CD4-positive, alpha-beta T cell treated with Interleukin-2 at 100 ng/mL for 4 hours (primary cell): ENCODE results near the gene NNAT.
"Not testable (repeated sequence)": the region's sequence is repeated elsewhere in the genome, so short reads cannot be mapped to it uniquely, and the experiment has no call there.

Experiments
- DNase-seq: peaks from one replicate; pipeline ENCODE4 v3.0.0-alpha.2; 2020; ENCODE audit warnings: low spot score

NNAT gene

GRCh38 chr20:37541326-37541725, 20.3 kb downstream of the NNAT start:
- DNase-seq, result no peak

GRCh38 chr20:37542281-37542680, 21.2 kb downstream of the NNAT start:
- DNase-seq, result no peak

- DNase-seq, result no peak
Observed at GRCh38 chr20:37543828-37544227, 22.8 kb downstream of the NNAT start.

GRCh38 chr20:37544386-37544785, 23.3 kb downstream of the NNAT start:
- DNase-seq, result no peak

- DNase-seq, result no peak
Observed at GRCh38 chr20:37545516-37545915, 24.5 kb downstream of the NNAT start.

- DNase-seq, result no peak
Observed at GRCh38 chr20:37547912-37548311, 26.9 kb downstream of the NNAT start.

- DNase-seq, result not testable (repeated sequence)
Observed at GRCh38 chr20:37550101-37550920, 29.3 kb downstream of the NNAT start.

GRCh38 chr20:37551660-37552059, 30.6 kb downstream of the NNAT start:
- not testable (repeated sequence) for DNase-seq

GRCh38 chr20:37552415-37552814, 31.4 kb downstream of the NNAT start:
- no peak for DNase-seq

GRCh38 chr20:37554721-37555298, 33.8 kb downstream of the NNAT start:
- DNase-seq, result not testable (repeated sequence)

- no peak for DNase-seq
Observed at GRCh38 chr20:37556538-37556937, 35.5 kb downstream of the NNAT start.

GRCh38 chr20:37558306-37558705, 37.3 kb downstream of the NNAT start:
- DNase-seq, result no peak

GRCh38 chr20:37558779-37559178, 37.7 kb downstream of the NNAT start:
- DNase-seq, result no peak

- DNase-seq, result no peak
Observed at GRCh38 chr20:37559312-37560027, 38.4 kb downstream of the NNAT start.

- no peak for DNase-seq
Observed at GRCh38 chr20:37560629-37561028, 39.6 kb downstream of the NNAT start.

GRCh38 chr20:37562695-37563480, 41.8 kb downstream of the NNAT start:
- DNase-seq, result no peak

- DNase-seq, result no peak
Observed at GRCh38 chr20:37564016-37564387, 43.0 kb downstream of the NNAT start.

- DNase-seq, result peak; percentile 29
Observed at GRCh38 chr20:37564388-37565133, 43.5 kb downstream of the NNAT start.

- no peak for DNase-seq
Observed at GRCh38 chr20:37565134-37565811, 44.2 kb downstream of the NNAT start.

GRCh38 chr20:37566590-37567330, 45.7 kb downstream of the NNAT start:
- DNase-seq, result no peak
